H1 (cell line): ENCODE data around the gene SLC30A3.

Experiments used
- BCL11A ChIP-seq, 2 experiments: IDR thresholded peaks; one replicate each; pipeline ENCODE4 v1.6.1; 2011; ENCODE audit warnings: low read depth in 2 of 2, low read length in 2 of 2, mild to moderate bottlenecking in 2 of 2
- CHD2 ChIP-seq: IDR thresholded peaks from 2 replicates; pipeline ENCODE4 v1.6.1; 2012; ENCODE audit warnings: low read length, improper control_type of control experiment
- CTCF ChIP-seq, 3 experiments: IDR thresholded peaks; 1 replicate in 2 of 3; 2 replicates in 1 of 3; pipeline versions ENCODE4 v1.5.1 to v1.6.1; 2011; ENCODE audit warnings: low read length in 3 of 3, mild to moderate bottlenecking in 3 of 3, inconsistent platforms in 2 of 3, low read depth in 1 of 3, moderate library complexity in 1 of 3; ENCODE audit not compliant: insufficient read depth in 1 of 3; ENCODE audit errors: control extremely low read depth in 1 of 3
- EZH2 ChIP-seq: fragments of 200-600 bp; sonication (generic); IDR thresholded peaks from 2 replicates; pipeline ENCODE4 v1.7.1; 2012; ENCODE audit warnings: low read depth, mild to moderate bottlenecking, moderate library complexity, low read length, inconsistent platforms; ENCODE audit not compliant: severe bottlenecking
- HDAC6 ChIP-seq: IDR thresholded peaks from one replicate; pipeline ENCODE4 v1.7.1; 2012; ENCODE audit warnings: low read depth, mild to moderate bottlenecking, inconsistent platforms, low read length, moderate library complexity
- MAFK ChIP-seq: IDR thresholded peaks from 2 replicates; pipeline ENCODE4 v1.6.1; 2012; ENCODE audit warnings: low read depth, mild to moderate bottlenecking, improper control_type of control experiment, low read length
- POLR2AphosphoS5 ChIP-seq: IDR thresholded peaks from 2 replicates; pipeline ENCODE4 v1.6.1; 2011; ENCODE audit warnings: low read depth, low read length
- RBBP5 ChIP-seq: IDR thresholded peaks from 2 replicates; pipeline ENCODE4 v1.7.1; 2012; ENCODE audit warnings: low read depth, mild to moderate bottlenecking, inconsistent platforms, low read length, moderate library complexity, borderline replicate concordance
- ZNF274 ChIP-seq: IDR thresholded peaks from 2 replicates; pipeline ENCODE4 v1.7.0; 2012; ENCODE audit warnings: low read length, borderline replicate concordance; ENCODE audit errors: extremely low read depth

GRCh38 chr2:27251766-27252165, 11.1 kb downstream of the SLC30A3 start:
- TF ChIP-seq EZH2 (no peak), BCL11A (IDR thresholded peaks at IDR 0.05; ENCODE audit: low read depth in 2 of 2, low read length in 2 of 2) (no peak), CTCF (IDR thresholded peaks at IDR 0.05; ENCODE audit: control extremely low read depth in 1 of 3, insufficient read depth in 1 of 3, low read depth in 1 of 3, low read length in 3 of 3) (no peak), POLR2AphosphoS5 (no peak), RBBP5 (no peak), HDAC6 (no peak), MAFK (no peak), CHD2 (no peak), ZNF274 (no peak)
